Measurements from ENCODE around the gene FLNB.

Gene FLNB

DNA sequence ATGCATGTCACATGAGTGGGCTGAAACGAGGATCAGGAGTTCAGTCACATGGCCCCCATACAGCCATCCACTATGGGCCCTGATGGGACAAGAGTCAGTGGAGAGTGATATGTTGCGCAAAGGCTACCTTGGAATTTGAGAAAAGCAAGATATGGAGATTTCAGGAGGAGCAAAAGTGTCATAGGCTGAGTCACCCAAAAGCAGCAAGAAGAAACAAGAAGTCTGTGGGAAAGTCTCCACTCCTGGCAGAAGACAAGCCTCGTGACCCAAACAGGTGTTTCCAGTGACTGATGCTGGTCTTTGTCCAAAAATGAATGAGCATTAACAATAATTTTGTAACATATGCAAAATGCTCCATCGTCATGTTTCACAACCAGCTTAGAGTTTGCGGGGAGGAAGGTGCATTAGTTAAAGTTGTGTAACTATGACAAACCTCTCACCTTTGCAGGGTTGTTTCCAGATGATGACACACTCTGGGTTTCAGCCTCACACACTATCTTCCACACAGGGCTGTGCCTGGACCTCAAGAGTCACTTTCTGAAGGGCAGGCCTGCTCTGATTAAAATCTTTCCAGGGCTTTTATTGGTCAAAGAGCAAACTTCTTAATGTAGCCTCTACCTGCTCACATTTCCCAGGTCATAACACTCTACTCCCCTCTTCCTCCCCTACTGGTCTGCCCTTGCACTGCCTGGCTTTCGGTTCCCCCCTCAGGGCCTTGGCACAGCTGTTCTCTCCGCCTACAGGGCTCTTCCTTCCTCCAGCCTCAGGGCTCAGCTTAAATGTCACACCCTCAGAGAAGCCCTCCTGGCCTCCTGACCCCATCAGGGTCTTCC, 206.5 kb downstream of the FLNB start:
- peak in 1 of 2 donors; percentile 57 for DNase-seq

DNA sequence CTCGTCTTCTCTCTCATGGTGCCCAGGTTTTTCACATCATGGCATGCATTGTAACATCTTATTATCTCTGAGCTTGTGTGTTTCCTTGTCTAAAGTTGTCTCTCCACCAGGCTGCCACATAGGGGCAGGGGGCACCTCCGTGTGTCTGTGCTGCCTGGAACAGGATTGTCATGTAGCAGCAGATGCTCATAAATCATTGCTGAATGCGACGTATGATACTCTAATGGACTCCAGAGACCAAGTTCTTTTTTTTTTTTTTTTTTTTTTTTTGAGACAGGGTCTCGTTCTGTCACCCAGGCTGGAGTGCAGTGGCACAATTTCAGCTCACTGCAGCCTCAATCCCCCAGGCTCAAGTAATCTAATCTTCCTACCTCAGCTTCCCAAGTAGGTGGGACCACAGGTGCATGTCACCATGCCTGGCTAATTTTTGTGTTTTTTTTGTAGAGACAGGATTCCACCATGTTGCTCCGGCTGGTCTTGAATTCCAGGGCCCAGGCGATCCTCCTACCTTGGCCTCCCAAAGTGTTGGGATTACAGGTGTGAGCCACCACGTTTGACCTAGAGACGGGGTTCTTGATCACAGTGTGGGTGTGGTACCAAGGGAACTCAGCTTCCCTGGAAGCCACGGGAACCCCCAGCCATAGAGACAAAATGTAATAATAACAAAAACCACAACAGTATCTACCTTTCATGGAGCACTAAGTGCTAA, 207.2 kb downstream of the FLNB start:
- DNase-seq = no peak

DNA sequence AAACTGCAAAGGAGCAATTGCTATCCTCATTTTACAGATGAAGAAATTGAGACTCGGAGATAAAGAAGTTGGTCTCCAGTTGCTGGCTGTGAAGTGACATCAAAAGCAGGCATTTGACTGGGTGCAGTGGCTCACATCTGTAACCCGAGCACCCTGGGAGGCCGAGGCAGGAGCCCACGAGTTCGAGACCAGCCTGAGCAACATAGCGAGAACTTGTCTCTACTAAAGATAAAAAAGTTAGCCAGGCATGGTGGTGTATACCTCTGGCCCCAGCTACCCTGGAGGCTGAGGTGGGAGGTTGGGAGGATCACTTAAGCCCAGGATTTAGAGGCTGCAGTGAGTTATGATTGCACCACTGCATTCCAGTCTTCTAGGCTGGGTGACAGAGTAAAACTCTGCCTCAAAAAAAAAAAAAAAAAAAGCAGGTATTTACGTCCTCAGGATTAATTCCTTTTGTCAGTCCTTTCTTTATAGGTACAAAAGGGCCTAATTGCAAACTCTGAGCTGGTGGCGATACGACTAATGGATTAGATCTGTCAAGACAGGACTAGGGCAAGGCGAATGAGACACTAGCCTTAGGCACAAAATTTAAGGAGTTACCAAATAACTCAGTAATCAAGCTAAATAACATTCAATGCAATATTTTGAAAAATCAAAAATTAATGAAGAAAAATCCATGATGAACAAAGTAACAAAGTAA, 208.4 kb downstream of the FLNB start:
- DNase-seq = no peak

DNA sequence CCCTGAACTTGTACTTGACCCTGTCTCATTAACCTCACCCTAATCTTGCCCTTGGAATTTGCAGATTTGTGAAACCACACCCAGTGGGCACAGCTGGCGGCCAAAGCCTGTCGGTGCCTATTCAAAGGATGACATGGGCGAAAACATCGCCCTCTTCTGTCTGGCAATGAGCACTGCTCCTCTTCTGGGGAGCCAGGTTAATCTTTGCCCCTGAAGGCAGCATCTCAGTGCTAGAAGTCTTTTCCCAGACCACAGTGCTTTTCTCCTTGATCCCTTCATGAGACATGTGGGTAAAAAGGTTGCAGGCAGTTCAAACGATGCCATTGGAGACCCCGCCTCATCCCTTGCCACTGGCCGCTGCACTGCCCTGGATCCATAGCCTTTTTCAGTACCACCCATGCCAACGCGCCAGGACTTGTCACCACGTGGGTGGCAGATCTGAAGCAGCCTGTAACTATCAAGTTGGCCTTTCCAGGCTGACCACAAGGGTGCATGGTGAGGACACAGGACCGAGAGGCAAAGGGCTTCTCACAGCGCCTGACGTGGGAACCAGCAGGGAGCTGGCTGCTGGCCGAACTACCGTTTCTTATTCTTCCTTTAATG, 209.1 kb downstream of the FLNB start:
- DNase-seq = peak; percentile 42 to 53

DNA sequence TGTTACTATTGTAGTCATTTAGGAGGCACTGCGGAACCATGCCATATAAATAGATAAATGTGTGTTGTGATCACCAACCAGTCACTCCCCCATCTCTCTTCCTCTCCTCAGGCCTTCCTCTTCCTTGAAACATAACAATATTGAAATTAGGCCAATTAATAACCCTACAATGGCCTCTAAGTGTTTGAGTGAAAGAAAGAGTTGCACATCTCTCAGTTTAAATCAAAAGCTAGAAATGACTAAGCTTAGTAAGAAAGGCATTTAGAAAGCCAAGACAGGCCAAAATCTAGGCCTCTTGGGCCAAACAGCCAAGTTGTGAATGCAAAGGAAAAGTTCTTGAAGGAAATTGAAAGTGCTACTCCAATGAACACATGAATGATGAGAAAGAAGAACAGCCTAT, 210.7 kb downstream of the FLNB start:
- no peak for DNase-seq

All from bone marrow (tissue), 2 donors.